H1 (cell line): ENCODE data around the gene PPARD. TPM values are rescaled to one million over a fixed set of nuclear protein-coding genes. Genes with fewer than 3 reads are reported as not detected.
A peak's percentile ranks its signal among the peaks of the same experiment; 100 is the strongest.

Source experiments
- CTCF ChIA-PET: fragments of 300-600 bp; sonication (Branson Sonifier 250); formaldehyde crosslinking; loops from one replicate; lab custom pipeline; 2021; ENCODE audit not compliant: partially characterized antibody; lab: Charles Lee
- POLR2A ChIA-PET: fragments of 300-600 bp; sonication (Branson Sonifier 250); formaldehyde crosslinking; loops from one replicate; lab custom pipeline; 2021; ENCODE audit warnings: inconsistent platforms; ENCODE audit not compliant: partially characterized antibody; lab: Charles Lee
- DNase-seq, 2 experiments: peaks; one replicate each; pipeline versions ENCODE4 v3.0.0 to v3.0.0-alpha.2; 2010 to 2022; ENCODE audit warnings: low spot score in 2 of 2, low read depth in 1 of 2, mixed read lengths in 1 of 2
- FAIRE-seq: peaks from 2 replicates; lab custom pipeline; 2011; peaks lifted over from hg19 to GRCh38; lab: Jason Lieb, UNC
- H2AFZ ChIP-seq: 2 replicates; pipeline ENCODE4 v1.8.1; 2012; ENCODE audit warnings: low read length, inconsistent platforms
- H2AK5ac ChIP-seq: 2 replicates; pipeline ENCODE4 v1.6.1; 2013; ENCODE audit warnings: low read depth, low read length
- H2BK120ac ChIP-seq: replicated peaks from 2 replicates; pipeline ENCODE3; 2013; ENCODE audit warnings: low read depth, low read length, inconsistent platforms
- H2BK12ac ChIP-seq: 2 replicates; pipeline ENCODE4 v1.6.1; 2013; ENCODE audit warnings: low read depth, low read length
- H2BK15ac ChIP-seq: 2 replicates; pipeline ENCODE4 v1.6.1; 2013; ENCODE audit warnings: low read length
- H2BK20ac ChIP-seq: 2 replicates; pipeline ENCODE4 v1.6.1; 2013; ENCODE audit warnings: low read length
- H2BK5ac ChIP-seq: 2 replicates; pipeline ENCODE4 v1.6.1; 2013; ENCODE audit warnings: low read depth, low read length
- H3K14ac ChIP-seq: 2 replicates; pipeline ENCODE4 v1.6.1; 2013; ENCODE audit warnings: inconsistent platforms; ENCODE audit not compliant: insufficient read length
- H3K18ac ChIP-seq: 2 replicates; pipeline ENCODE4 v1.6.1; 2013; ENCODE audit warnings: low read length; ENCODE audit errors: extremely low read depth
- H3K23ac ChIP-seq: 2 replicates; pipeline ENCODE4 v1.6.1; 2013; ENCODE audit warnings: inconsistent platforms; ENCODE audit not compliant: insufficient read length
- H3K23me2 ChIP-seq: 2 replicates; pipeline ENCODE4 v1.6.1; 2013; ENCODE audit warnings: low read depth, low read length
- H3K27ac ChIP-seq: 2 replicates; pipeline ENCODE4 v1.6.1; 2011; ENCODE audit warnings: low read depth, low read length, inconsistent platforms
- H3K27me3 ChIP-seq, 4 experiments: replicated peaks in 1 of 4; 1 replicate in 1 of 4; 2 replicates in 3 of 4; pipeline versions ENCODE4 v1.6.1 to v1.8.1; 2011 to 2013; ENCODE audit warnings: low read length in 3 of 4, mild to moderate bottlenecking in 3 of 4, inconsistent platforms in 2 of 4, mixed read lengths in 2 of 4, moderate library complexity in 1 of 4; ENCODE audit not compliant: control insufficient read depth in 3 of 4, insufficient read depth in 3 of 4; ENCODE audit errors: extremely low read depth in 1 of 4
- H3K36me3 ChIP-seq, 4 experiments: 2 replicates each; pipeline versions ENCODE4 v1.6.1 to v1.8.1; 2011 to 2013; ENCODE audit warnings: mild to moderate bottlenecking in 4 of 4, low read length in 3 of 4, moderate library complexity in 2 of 4, control low read depth in 1 of 4, inconsistent platforms in 1 of 4; ENCODE audit not compliant: insufficient read depth in 4 of 4, control insufficient read depth in 2 of 4
- H3K4ac ChIP-seq: replicated peaks from 2 replicates; pipeline ENCODE3; 2013; ENCODE audit warnings: low read length, low read depth, mixed read lengths, inconsistent platforms; ENCODE audit not compliant: insufficient read length
- H3K4me1 ChIP-seq, 4 experiments: replicated peaks in 1 of 4; 1 replicate in 1 of 4; 2 replicates in 3 of 4; pipeline versions ENCODE4 v1.6.1 to v1.8.1; 2011 to 2013; ENCODE audit warnings: low read length in 3 of 4, inconsistent platforms in 2 of 4, mixed read lengths in 1 of 4; ENCODE audit not compliant: insufficient read depth in 4 of 4, control insufficient read depth in 3 of 4
- H3K4me2 ChIP-seq, 2 experiments: 2 replicates each; pipeline versions ENCODE4 v1.6.1 to v1.8.1; 2011 to 2013; ENCODE audit warnings: low read depth in 2 of 2, low read length in 2 of 2, control low read depth in 1 of 2, inconsistent platforms in 1 of 2, mild to moderate bottlenecking in 1 of 2; ENCODE audit not compliant: insufficient read depth in 1 of 2
- H3K4me3 ChIP-seq, 4 experiments: fragments of 200-600, 300-600 bp in 1 of 4; sonication (generic), shearing (Covaris generic), sonication (Bioruptor Twin) in 1 of 4; 2 replicates each; pipeline versions ENCODE4 v1.5.1 to v1.8.1; 2011 to 2016; ENCODE audit warnings: low read length in 4 of 4, low read depth in 3 of 4, control low read depth in 2 of 4, inconsistent platforms in 2 of 4, mild to moderate bottlenecking in 2 of 4, mixed read lengths in 1 of 4, moderate library complexity in 1 of 4; ENCODE audit not compliant: insufficient read depth in 2 of 4; ENCODE audit errors: extremely low read depth in 1 of 4
- H3K56ac ChIP-seq: replicated peaks from 2 replicates; pipeline ENCODE3; 2013; ENCODE audit warnings: low read depth, mild to moderate bottlenecking, mixed read lengths, low read length, inconsistent platforms; ENCODE audit not compliant: insufficient read length
- H3K79me1 ChIP-seq: 2 replicates; pipeline ENCODE4 v1.6.1; 2013; ENCODE audit warnings: low read depth, low read length, control low read depth
- H3K79me2 ChIP-seq, 2 experiments: 2 replicates each; pipeline versions ENCODE4 v1.6.1 to v1.8.1; 2012 to 2013; ENCODE audit warnings: low read length in 2 of 2, mild to moderate bottlenecking in 2 of 2, inconsistent platforms in 1 of 2; ENCODE audit not compliant: insufficient read depth in 2 of 2, control insufficient read depth in 1 of 2
- H3K9ac ChIP-seq, 4 experiments: replicated peaks in 1 of 4; 1 replicate in 1 of 4; 2 replicates in 3 of 4; pipeline versions ENCODE4 v1.6.1 to v1.8.1; 2011 to 2013; ENCODE audit warnings: low read depth in 3 of 4, low read length in 3 of 4, control low read depth in 2 of 4, mild to moderate bottlenecking in 2 of 4, moderate library complexity in 2 of 4, inconsistent platforms in 1 of 4; ENCODE audit errors: extremely low read depth in 1 of 4
- H3K9me3 ChIP-seq, 2 experiments: 2 replicates each; pipeline versions ENCODE4 v1.6.1 to v1.8.1; 2012 to 2013; ENCODE audit warnings: mild to moderate bottlenecking in 2 of 2, moderate library complexity in 2 of 2, control low read depth in 1 of 2, inconsistent platforms in 1 of 2, low read depth in 1 of 2, low read length in 1 of 2, mixed read lengths in 1 of 2; ENCODE audit not compliant: insufficient read depth in 2 of 2
- H4K20me1 ChIP-seq, 2 experiments: replicated peaks in 1 of 2; 2 replicates each; pipeline versions ENCODE3 to v1.8.1; 2011 to 2013; ENCODE audit warnings: inconsistent platforms in 2 of 2, low read length in 2 of 2, mild to moderate bottlenecking in 1 of 2; ENCODE audit not compliant: insufficient read depth in 2 of 2, control insufficient read depth in 1 of 2
- H4K5ac ChIP-seq: 2 replicates; pipeline ENCODE4 v1.6.1; 2013; ENCODE audit warnings: low read length, low read depth, mixed read lengths, inconsistent platforms; ENCODE audit not compliant: insufficient read length
- H4K8ac ChIP-seq: 2 replicates; pipeline ENCODE4 v1.8.0; 2013; ENCODE audit warnings: mild to moderate bottlenecking, moderate library complexity, low read length, inconsistent platforms; ENCODE audit not compliant: insufficient read depth; ENCODE audit errors: extremely low read depth
- H4K91ac ChIP-seq: replicated peaks from 2 replicates; pipeline ENCODE3; 2013; ENCODE audit warnings: low read length, mixed read lengths, inconsistent platforms; ENCODE audit not compliant: insufficient read length
- KDM1A ChIP-seq: fragments of 200-600, 300-600 bp; sonication (generic); IDR thresholded peaks from 2 replicates; pipeline ENCODE4 v1.7.1; 2016; ENCODE audit warnings: mild to moderate bottlenecking, low read length, borderline replicate concordance
- WGBS, 2 experiments: shearing (Covaris generic) in 1 of 2; methylation state at CpG; one replicate each; pipeline versions ENCODE4 v1.1.6 to v1.1.7; 2013 to 2015; ENCODE audit warnings: low lambda C conversion rate in 2 of 2, mixed read lengths in 2 of 2, inconsistent platforms in 1 of 2, low coverage in 1 of 2, missing lambda C conversion rate in 1 of 2; ENCODE audit not compliant: insufficient replicate concordance in 2 of 2, insufficient coverage in 1 of 2, insufficient read length in 1 of 2; ENCODE audit errors: extremely low coverage in 1 of 2, missing lambda C conversion rate in 1 of 2; 5-methylcytosine and 5-hydroxymethylcytosine counted together
- polyA plus RNA-seq, 7 experiments: library from polyadenylated mRNA; depleted of rRNA in 3 of 7; stranded (reverse) in 5 of 7; unstranded in 2 of 7; fragments of >200 nt in 5 of 7; fragments of 200-250 nt in 2 of 7; gene quantifications; 1 replicate in 5 of 7; 2 replicates in 1 of 7; 4 replicates in 1 of 7; pipeline versions ENCODE4 v1.2.1 to v1.2.3, GENCODE V29; 2011 to 2013; ENCODE audit warnings: missing spikeins in 2 of 7, mixed read lengths in 2 of 7
- total RNA-seq: library from RNA; stranded (reverse); fragmentation: NEBNext Ultra II Directional; extraction: Animal tissue kit (Norgen Biotek cat#: 25700); gene quantifications from 2 replicates; pipeline ENCODE4 v1.2.1, GENCODE V29; 2021
- TF ChIP-seq, protein P1 (sequence below), 3 experiments: IDR thresholded peaks; 1 replicate in 2 of 3; 2 replicates in 1 of 3; pipeline versions ENCODE4 v1.5.1 to v1.6.1; 2011; ENCODE audit warnings: low read length in 3 of 3, mild to moderate bottlenecking in 3 of 3, inconsistent platforms in 2 of 3, low read depth in 1 of 3, moderate library complexity in 1 of 3; ENCODE audit not compliant: insufficient read depth in 1 of 3; ENCODE audit errors: control extremely low read depth in 1 of 3

The PPARD gene
- total and polyA plus RNA-seq, 2 of the 8 experiments (the other 6 are each of a cell fraction or from before 2014, with no cell fraction given): 14.6 to 14.9 TPM

DNA sequence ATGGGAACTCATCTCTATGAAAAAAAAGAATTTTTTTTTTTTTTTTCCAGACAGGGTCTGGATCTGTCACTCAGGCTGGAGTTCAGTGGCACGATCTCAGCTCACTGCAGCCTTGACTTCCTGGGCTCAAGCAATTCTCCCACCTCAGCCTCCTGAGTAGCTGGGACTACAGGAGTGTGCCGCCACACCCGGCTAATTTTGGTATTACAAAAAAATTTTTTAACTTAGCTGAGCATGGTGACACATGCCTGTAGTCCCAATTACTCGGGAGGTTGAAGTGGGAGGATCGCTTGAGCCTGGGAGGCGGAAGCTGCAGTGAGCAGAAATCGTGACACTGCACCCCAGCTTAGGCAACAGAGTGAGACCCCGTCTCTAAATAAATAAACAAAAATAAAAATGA, 37.2 kb upstream of the PPARD start:
- Histone ChIP-seq H2BK12ac (no peak overlapping the region), H3K14ac (no peak overlapping the region), H3K79me2 (no peaks in the 10 kb centered on the region), H4K91ac (no peak overlapping the region), H2BK15ac (no peak overlapping the region), H2BK5ac (no peak overlapping the region), H2AFZ (no peak overlapping the region), H3K4ac (no peak overlapping the region), H4K20me1 (peaks cover 0 to 1% of the 10 kb centered on the region in 2 experiments), H2BK20ac (no peak overlapping the region), H3K9ac (no peak overlapping the region), H4K8ac (no peak overlapping the region), H2AK5ac (no peak overlapping the region), H3K27ac (no peak overlapping the region), H3K9me3 (no peaks in the 10 kb centered on the region), H3K79me1 (no peaks in the 10 kb centered on the region; the same call in 1 of the 2 replicates), H3K4me2 (no peak overlapping the region), H4K5ac (no peak overlapping the region), H3K4me1 (peaks cover 5 to 7% (median 6%) of the 10 kb centered on the region in 4 experiments; a peak in 5 of 7 replicates), H2BK120ac (no peak overlapping the region), H3K27me3 (no peaks in the 10 kb centered on the region), H3K4me3 (no peak overlapping the region), H3K56ac (no peak overlapping the region), H3K36me3 (no peaks in the 10 kb centered on the region), H3K18ac (no peak overlapping the region), H3K23ac (no peak overlapping the region), H3K23me2 (no peaks in the 10 kb centered on the region)
- CTCF ChIA-PET: interaction anchor here (0.6 to 20.6 kb wide), 13 partner anchors 9 to 1430 kb away, joined by 3 to 358 read pairs (median 5); no protein-coding TSS in a partner anchor
- POLR2A ChIA-PET: interaction anchor here (0.6 kb wide), 1 partner anchor 97 kb away, joined by 3 read pairs; no protein-coding TSS in a partner anchor
- TF ChIP-seq, protein P1, sequence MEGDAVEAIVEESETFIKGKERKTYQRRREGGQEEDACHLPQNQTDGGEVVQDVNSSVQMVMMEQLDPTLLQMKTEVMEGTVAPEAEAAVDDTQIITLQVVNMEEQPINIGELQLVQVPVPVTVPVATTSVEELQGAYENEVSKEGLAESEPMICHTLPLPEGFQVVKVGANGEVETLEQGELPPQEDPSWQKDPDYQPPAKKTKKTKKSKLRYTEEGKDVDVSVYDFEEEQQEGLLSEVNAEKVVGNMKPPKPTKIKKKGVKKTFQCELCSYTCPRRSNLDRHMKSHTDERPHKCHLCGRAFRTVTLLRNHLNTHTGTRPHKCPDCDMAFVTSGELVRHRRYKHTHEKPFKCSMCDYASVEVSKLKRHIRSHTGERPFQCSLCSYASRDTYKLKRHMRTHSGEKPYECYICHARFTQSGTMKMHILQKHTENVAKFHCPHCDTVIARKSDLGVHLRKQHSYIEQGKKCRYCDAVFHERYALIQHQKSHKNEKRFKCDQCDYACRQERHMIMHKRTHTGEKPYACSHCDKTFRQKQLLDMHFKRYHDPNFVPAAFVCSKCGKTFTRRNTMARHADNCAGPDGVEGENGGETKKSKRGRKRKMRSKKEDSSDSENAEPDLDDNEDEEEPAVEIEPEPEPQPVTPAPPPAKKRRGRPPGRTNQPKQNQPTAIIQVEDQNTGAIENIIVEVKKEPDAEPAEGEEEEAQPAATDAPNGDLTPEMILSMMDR (IDR thresholded peaks at IDR 0.05; ENCODE audit: control extremely low read depth in 1 of 3, insufficient read depth in 1 of 3, low read depth in 1 of 3, low read length in 3 of 3): 0 out of 4 replicates have a peak, but pooled peaks of 1 of the 3 experiments have one; percentile 4
- TF ChIP-seq KDM1A: no peak
- DNase-seq (no peak), FAIRE-seq (no peak)
- WGBS, 2 experiments: 91% methylated on average over 8 of the region's 8 CpGs; no CpG with 5 or more reads in 1 of the 2 experiments
